ENCODE measurements around the gene GAST. TPM values are rescaled to one million over a fixed set of nuclear protein-coding genes. Genes with fewer than 3 reads are reported as not detected.
A peak's percentile ranks its signal among the peaks of the same experiment; 100 is the strongest.

The GAST gene
- total and polyA plus RNA-seq, 5 donors: not detected

DNA sequence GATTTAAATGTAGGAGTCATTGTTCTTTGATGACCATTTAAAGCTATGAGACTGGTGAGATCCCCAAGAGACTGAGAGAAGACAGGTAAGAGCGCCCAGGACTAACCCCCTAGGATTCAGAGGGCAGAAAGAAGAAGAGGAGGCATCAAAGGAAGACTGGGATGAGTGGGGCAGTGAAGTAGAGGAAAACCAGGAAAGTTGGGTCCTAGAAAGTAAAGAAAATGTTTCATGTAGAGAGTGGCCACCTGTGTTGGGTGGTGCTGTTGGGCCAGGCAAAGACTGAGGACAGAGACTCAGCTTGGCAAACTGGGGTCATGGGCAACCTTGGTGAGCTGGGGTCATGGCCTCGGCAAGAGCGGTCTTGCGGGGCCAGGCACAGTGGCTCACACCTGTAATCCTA, 23.6 kb downstream of the GAST start:
- H3K4me1 ChIP-seq (ENCODE audit: control insufficient read depth, insufficient read depth, low read length): no peaks in the 10 kb centered on the region
- no peaks in the 10 kb centered on the region for H3K27me3 ChIP-seq (ENCODE audit: control insufficient read depth, insufficient read depth)
- no peak overlapping the region for H3K27ac ChIP-seq (ENCODE audit: low read length)
- no peak overlapping the region for H3K4me3 ChIP-seq (ENCODE audit: low read length)
- ATAC-seq (no peak), DNase-seq (peak in 1 of 3 donors; percentile 9)
- intact Hi-C loops (cut with DNase I): loop anchor here in 1 of 4 donors (10.0 kb wide), 1 partner anchor 219 kb away; no protein-coding TSS in a partner anchor
- H3K9me3 ChIP-seq (ENCODE audit: control insufficient read depth, low read length): no peaks in the 10 kb centered on the region
- 96% methylated on average over 4 of the region's 4 CpGs for whole genome bisulfite sequencing

DNA sequence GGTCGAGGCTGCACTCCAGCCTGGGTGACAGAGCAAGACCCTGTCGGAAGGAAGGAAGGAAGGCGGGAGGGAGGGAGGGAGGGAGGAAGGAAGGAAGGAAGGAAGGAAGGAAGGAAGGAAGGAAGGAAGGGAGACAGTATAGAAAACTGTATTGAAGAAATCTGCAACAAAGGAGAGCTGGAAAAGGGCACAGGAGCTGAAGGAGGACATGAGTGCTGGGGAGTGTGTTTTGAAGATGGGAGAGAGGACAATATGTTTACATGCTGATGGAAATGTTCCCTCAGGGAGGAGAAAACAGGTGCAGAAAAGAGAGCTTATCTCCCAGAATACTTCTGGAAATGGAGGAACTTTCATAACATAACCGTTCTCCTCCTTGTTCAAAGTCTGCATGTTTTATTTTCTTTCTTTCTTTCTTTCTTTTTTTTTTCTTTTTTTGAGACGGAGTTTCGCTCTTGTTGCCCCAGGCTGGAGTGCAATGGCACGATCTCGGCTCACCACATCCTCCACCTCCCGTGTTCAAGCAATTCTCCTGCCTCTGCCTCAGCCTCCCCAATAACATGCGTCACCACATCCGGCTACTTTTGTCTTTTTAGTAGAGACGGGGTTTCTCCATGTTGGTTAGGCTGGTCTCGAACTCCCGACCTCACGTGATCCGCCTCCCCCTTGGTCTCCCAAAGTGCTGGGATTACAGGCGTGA, 25.0 kb downstream of the GAST start:
- WGBS: 69% methylated on average over 17 of the region's 17 CpGs
- H3K4me3 ChIP-seq (ENCODE audit: low read length): no peak overlapping the region
- DNase-seq: no peak
- no peak overlapping the region for H3K27ac ChIP-seq (ENCODE audit: low read length)
- no peaks in the 10 kb centered on the region for H3K9me3 ChIP-seq (ENCODE audit: control insufficient read depth, low read length)
- H3K27me3 ChIP-seq (ENCODE audit: control insufficient read depth, insufficient read depth): no peaks in the 10 kb centered on the region
- ATAC-seq: no peak
- intact Hi-C loops (cut with DNase I): loop anchor here in 1 of 4 donors (10.0 kb wide), 1 partner anchor 218 kb away; no protein-coding TSS in a partner anchor
- H3K4me1 ChIP-seq (ENCODE audit: control insufficient read depth, insufficient read depth, low read length): no peaks in the 10 kb centered on the region

DNA sequence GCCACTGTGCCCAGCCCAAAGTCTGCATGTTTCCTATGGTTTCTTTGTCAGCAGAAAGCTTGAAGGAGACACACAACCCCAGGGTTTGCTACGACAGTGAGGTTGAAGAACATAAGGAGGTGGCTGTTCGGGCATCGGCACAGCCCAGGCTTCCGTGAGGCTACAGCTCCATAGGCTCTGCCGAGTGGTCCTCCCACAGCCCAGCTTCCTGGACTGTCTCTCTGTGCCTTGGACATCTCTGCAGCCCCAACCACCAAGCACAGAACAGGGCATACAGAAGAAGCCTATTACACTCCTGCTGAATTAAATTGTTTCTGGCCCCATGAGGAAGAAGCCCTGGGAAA, 25.5 kb downstream of the GAST start:
- Histone ChIP-seq H3K27ac (ENCODE audit: low read length) (no peak overlapping the region), H3K27me3 (ENCODE audit: control insufficient read depth, insufficient read depth) (no peaks in the 10 kb centered on the region), H3K4me1 (ENCODE audit: control insufficient read depth, insufficient read depth, low read length) (no peaks in the 10 kb centered on the region), H3K4me3 (ENCODE audit: low read length) (no peak overlapping the region), H3K9me3 (ENCODE audit: control insufficient read depth, low read length) (no peaks in the 10 kb centered on the region)
- DNase-seq: no peak
- intact Hi-C loops (cut with DNase I): loop anchor here (1.0 to 10.0 kb wide), 4 partner anchors 63 to 217 kb away; no protein-coding TSS in a partner anchor
- 33% methylated on average over 5 of the region's 5 CpGs for WGBS
- peak in 1 of 2 donors; percentile 6 for ATAC-seq

DNA sequence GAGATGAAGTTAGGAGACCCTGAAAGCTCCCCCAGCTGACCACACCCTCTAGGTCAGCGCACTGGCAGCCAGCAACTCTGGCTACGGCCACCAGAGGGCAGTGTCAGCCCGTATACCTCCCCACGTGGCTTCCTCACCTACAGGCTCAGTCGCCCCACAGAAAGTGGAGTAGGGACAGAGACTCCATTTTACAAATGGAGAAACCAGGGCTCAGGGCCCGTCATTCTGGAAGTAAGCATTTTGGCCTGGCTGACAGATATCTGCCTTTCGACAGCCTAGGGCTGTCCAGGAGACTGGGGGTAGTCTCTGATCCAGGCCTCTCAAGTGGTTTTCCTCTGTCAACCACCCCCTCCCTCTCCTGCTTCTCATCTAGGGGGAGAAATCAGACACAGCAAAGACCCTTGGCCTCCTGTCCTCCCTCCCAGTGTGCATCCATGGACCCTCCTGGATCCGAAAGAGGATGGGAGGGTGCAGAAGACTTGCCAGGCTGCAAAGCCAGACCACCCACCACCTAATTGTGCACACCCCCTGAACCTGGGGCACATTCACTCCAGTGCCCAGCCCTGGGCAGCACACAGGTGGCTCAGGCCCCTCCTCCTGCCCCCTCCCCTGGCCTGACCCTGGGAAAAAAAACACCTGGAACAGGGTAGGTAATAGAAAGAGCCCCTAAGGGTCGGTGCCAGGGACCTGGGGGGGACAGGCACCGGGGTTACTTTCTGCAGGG, 26.1 kb downstream of the GAST start:
- Histone ChIP-seq H3K4me3 (ENCODE audit: low read length) (no peak overlapping the region), H3K27ac (ENCODE audit: low read length) (no peak overlapping the region), H3K27me3 (ENCODE audit: control insufficient read depth, insufficient read depth) (no peaks in the 10 kb centered on the region), H3K9me3 (ENCODE audit: control insufficient read depth, low read length) (no peaks in the 10 kb centered on the region), H3K4me1 (ENCODE audit: control insufficient read depth, insufficient read depth, low read length) (no peaks in the 10 kb centered on the region)
- DNase-seq: peak; percentile 78 to 93 (median 92)
- WGBS: 30% methylated on average over 10 of the region's 10 CpGs
- peak; percentile 78 to 86 for ATAC-seq
- intact Hi-C loops (cut with DNase I): loop anchor here (1.0 to 10.0 kb wide), 4 partner anchors 63 to 217 kb away; no protein-coding TSS in a partner anchor

DNA sequence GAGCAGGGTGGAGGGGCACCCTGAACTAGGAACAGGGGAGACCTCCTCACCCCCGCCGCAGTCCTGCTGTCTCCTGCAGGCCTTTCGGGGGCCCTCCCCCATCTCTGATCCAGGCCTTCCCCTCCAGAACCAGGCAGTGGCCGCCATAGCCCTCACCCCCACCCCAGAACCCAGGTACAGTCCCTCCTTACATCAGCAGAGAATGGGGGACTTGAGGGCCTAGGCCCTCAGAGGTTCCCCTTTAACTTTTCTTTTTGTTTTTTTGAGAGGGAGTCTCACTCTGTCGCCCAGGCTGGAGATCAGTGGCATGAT, 26.6 kb downstream of the GAST start:
- H3K4me1 ChIP-seq (ENCODE audit: control insufficient read depth, insufficient read depth, low read length): no peaks in the 10 kb centered on the region
- H3K27me3 ChIP-seq (ENCODE audit: control insufficient read depth, insufficient read depth): no peaks in the 10 kb centered on the region
- 93% methylated on average over 5 of the region's 5 CpGs for WGBS
- H3K9me3 ChIP-seq (ENCODE audit: control insufficient read depth, low read length): no peaks in the 10 kb centered on the region
- H3K4me3 ChIP-seq (ENCODE audit: low read length): no peak overlapping the region
- ATAC-seq (peak in 1 of 2 donors; percentile 20), DNase-seq (no peak)
- intact Hi-C loops (cut with DNase I): loop anchor here (1.0 to 10.0 kb wide), 4 partner anchors 62 to 216 kb away; no protein-coding TSS in a partner anchor
- H3K27ac ChIP-seq (ENCODE audit: low read length): no peak overlapping the region

DNA sequence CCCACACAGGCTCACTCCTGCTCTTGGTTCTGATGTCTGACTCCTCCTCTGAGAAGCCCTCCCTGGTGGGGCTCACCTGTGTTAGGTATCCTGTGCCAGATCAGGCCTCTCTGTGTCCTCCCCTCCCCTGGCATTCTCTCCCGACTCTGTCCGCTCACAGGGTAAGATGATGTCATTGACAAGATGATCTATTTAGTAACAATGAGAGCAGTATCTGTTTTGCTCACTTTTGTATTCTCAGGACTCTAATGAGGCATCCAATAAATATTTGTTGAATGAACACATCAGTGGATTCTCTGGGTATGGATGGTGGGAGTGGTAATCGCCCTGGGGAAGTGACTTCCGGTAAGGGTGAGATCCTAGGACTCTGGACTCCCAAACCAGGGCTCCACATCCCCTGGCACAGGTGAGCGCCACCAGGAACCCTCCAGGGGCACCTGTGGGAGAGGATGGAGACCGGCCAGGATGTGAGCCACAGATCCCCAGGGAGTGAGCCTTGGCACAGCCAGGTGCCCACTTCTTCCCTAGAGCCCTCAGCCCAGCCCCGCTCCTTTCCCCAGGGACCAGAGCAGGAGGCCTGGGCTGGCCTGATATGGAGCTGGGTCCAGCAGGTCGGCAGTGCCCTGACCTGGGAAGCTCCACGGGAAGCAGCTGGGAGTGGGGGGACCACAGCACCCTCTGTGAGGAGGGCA, 27.7 kb downstream of the GAST start:
- no peak for ATAC-seq
- 67% methylated on average over 9 of the region's 9 CpGs for WGBS

DNA sequence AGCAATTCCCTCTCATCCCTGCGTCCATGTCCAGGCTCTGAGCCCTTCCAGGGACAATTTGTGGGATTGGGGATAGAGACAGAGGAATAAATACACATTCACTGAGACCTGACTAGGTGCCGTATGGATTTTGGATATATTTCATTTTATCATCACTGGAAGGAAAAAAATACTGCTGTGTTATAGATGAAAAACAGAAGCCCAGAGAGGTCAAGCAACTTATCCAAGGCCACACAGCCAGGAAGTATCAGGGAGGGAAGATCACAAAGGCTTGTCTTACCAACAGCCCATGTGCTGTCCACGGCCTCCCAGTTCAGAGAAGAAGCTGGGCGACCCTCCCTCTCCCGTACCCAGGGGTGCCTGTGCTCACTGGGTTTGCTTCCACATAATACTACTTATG, 28.4 kb downstream of the GAST start:
- DNase-seq: no peak
- no peak for ATAC-seq
- no peaks in the 10 kb centered on the region for H3K9me3 ChIP-seq (ENCODE audit: control insufficient read depth, low read length)
- no peaks in the 10 kb centered on the region for H3K27me3 ChIP-seq (ENCODE audit: control insufficient read depth, insufficient read depth)
- intact Hi-C loops (cut with DNase I): no loop called here
- H3K4me1 ChIP-seq (ENCODE audit: control insufficient read depth, insufficient read depth, low read length): no peaks in the 10 kb centered on the region
- no peak overlapping the region for H3K27ac ChIP-seq (ENCODE audit: low read length)
- no peak overlapping the region for H3K4me3 ChIP-seq (ENCODE audit: low read length)
- 92% methylated on average over 5 of the region's 5 CpGs for WGBS

More for the DNA sequence above, 27.7 kb downstream of the GAST start:
- Histone ChIP-seq H3K4me3 (ENCODE audit: low read length) (no peak overlapping the region), H3K27me3 (ENCODE audit: control insufficient read depth, insufficient read depth) (no peaks in the 10 kb centered on the region), H3K4me1 (ENCODE audit: control insufficient read depth, insufficient read depth, low read length) (no peaks in the 10 kb centered on the region), H3K9me3 (ENCODE audit: control insufficient read depth, low read length) (no peaks in the 10 kb centered on the region), H3K27ac (ENCODE audit: low read length) (no peak overlapping the region)
- intact Hi-C loops (cut with DNase I): loop anchor here in 3 of 4 donors (1.0 to 10.0 kb wide), 4 partner anchors 61 to 215 kb away; no protein-coding TSS in a partner anchor
- no peak for DNase-seq

DNA sequence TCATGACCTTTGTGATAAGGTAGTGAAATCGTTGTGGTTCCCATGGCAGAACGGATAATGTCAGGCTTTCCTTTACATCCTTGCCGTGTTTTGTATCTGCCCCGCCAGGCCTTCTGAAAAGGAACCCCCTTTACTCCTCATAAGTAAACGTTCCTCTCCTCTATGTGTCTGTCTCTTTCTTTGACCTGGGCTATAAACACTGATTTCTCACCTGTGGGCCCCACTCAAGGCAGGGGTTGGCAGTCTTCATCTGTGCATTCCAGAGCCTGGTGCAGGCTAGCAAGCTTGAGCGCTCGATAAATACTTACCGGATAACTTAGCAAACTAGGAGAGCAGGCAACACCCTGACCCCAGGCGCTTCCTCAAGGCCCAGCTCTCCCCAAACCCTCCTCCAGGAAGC, 29.6 kb downstream of the GAST start:
- ATAC-seq (no peak), DNase-seq (no peak)
- Histone ChIP-seq H3K4me3 (ENCODE audit: low read length) (no peak overlapping the region), H3K9me3 (ENCODE audit: control insufficient read depth, low read length) (no peaks in the 10 kb centered on the region), H3K4me1 (ENCODE audit: control insufficient read depth, insufficient read depth, low read length) (no peaks in the 10 kb centered on the region), H3K27me3 (ENCODE audit: control insufficient read depth, insufficient read depth) (no peaks in the 10 kb centered on the region), H3K27ac (ENCODE audit: low read length) (no peak overlapping the region)
- intact Hi-C loops (cut with DNase I): no loop called here
- 80% methylated on average over 9 of the region's 9 CpGs for WGBS

DNA sequence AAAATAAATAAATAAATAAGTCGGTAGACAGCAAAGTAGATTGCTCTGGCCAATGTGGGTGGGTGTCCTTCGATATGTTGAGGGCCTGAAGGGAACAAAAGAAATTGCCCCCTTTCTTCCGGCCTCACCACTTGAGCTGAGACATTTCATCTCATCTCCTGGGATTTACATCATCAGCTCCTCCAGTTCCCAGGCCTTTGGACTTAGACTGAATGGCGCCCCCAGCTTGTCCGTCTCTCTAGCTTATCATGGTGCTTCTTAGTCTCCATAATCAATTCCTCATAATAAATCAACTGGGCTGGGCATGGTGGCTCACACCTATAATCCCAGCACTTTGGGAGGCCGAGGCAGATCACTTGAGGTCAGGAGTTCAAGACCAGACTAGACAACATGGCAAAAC, 36.1 kb downstream of the GAST start:
- intact Hi-C loops (cut with DNase I): no loop called here
- 77% methylated on average over 6 of the region's 6 CpGs for WGBS
- H3K4me1 ChIP-seq (ENCODE audit: control insufficient read depth, insufficient read depth, low read length): no peaks in the 10 kb centered on the region
- DNase-seq: no peak
- no peak overlapping the region for H3K4me3 ChIP-seq (ENCODE audit: low read length)
- H3K9me3 ChIP-seq (ENCODE audit: control insufficient read depth, low read length): no peaks in the 10 kb centered on the region
- H3K27me3 ChIP-seq (ENCODE audit: control insufficient read depth, insufficient read depth): no peaks in the 10 kb centered on the region
- ATAC-seq: no peak
- H3K27ac ChIP-seq (ENCODE audit: low read length): no peak overlapping the region

DNA sequence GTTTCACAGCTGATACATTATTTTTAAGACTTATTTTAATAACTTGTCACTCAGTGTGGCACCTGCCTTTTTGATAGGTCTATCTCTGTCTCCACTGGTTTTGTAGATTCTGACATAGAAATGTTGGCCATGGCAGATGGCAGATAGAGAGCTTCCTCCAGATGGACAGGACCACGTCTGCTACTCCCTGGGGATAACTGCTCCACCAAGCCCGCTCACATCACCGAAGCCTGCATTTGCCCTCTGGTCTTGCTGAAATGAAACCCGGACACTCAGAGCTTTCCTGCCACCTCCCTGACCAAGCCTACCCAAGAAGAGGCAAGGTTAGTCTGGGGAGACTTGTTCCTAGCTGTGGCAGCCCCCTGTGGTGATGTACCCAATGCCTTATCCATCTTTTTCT, 38.7 kb downstream of the GAST start:
- 66% methylated on average over 4 of the region's 4 CpGs for WGBS
- intact Hi-C loops (cut with DNase I): no loop called here
- Histone ChIP-seq H3K27ac (ENCODE audit: low read length) (no peak overlapping the region), H3K27me3 (ENCODE audit: control insufficient read depth, insufficient read depth) (no peaks in the 10 kb centered on the region), H3K4me1 (ENCODE audit: control insufficient read depth, insufficient read depth, low read length) (no peaks in the 10 kb centered on the region), H3K9me3 (ENCODE audit: control insufficient read depth, low read length) (no peaks in the 10 kb centered on the region), H3K4me3 (ENCODE audit: low read length) (no peak overlapping the region)
- DNase-seq: no peak
- no peak for ATAC-seq

DNA sequence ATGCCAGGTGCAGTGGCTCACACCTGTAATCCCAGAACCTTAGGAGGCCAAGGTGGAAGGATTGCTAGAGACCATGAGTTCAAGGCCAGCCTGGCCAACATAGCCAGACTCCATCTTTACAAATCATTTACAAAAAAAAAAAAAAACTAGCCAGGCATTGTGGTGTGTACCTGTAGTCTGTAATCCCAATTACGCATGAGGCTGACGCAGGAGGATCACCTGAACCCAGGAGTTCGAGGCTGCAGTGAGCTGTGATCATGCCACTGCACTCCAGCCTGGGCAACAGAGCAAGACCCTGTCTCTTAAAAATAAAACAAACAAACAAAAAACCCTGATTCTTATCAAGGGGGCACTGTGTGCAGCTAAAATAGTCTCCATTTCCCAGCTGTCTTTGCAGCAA, 39.2 kb downstream of the GAST start:
- no peak for DNase-seq
- 81% methylated on average over 3 of the region's 3 CpGs for WGBS
- no peak overlapping the region for H3K27ac ChIP-seq (ENCODE audit: low read length)
- H3K4me1 ChIP-seq (ENCODE audit: control insufficient read depth, insufficient read depth, low read length): no peaks in the 10 kb centered on the region
- no peaks in the 10 kb centered on the region for H3K27me3 ChIP-seq (ENCODE audit: control insufficient read depth, insufficient read depth)
- no peak overlapping the region for H3K4me3 ChIP-seq (ENCODE audit: low read length)
- intact Hi-C loops (cut with DNase I): no loop called here
- H3K9me3 ChIP-seq (ENCODE audit: control insufficient read depth, low read length): no peaks in the 10 kb centered on the region
- no peak for ATAC-seq
